ENCODE measurements around the gene GJB2.
"Not testable (repeated sequence)": the region's sequence is repeated elsewhere in the genome, so short reads cannot be mapped to it uniquely, and the experiment has no call there.

Gene GJB2

DNA sequence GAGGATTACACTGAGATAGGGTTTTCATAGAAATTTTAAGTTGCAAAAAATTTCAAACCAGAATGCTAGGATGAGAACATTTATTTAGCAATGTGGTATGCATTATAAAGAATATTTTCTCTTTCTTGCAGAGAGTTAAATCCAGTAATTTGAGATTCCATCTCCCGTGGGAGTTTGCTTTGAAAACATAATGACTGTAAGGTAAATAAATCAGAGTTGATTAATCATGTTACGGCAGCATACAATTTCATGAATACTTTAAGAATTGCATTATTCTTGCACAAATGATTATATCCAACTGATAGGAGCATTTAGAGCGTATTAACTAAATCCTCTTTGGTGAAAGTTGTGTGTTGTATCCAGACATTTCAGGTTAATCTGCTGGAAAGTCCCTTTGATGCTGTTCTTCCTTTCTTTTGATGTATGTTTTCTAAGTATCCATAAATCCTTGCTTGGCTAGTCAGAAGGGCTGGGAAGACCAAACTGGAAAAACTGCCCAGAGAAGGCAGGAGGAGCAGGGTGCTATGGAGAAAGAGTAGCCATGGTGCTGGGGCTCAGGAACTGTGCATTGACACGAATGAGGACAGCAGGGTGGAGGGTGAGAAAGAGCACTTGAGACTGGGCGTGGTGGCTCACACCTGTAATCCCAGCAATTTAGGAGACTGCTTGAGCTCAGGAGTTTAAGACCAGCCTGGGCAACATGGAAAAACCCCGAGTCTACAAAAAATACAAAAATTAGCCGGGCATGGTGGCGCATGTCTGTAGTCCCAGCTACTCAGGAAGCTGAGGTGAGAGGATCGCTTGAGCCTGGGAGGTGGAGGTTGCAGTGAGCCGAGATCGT, 27.1 kb downstream of the GJB2 start:
- no peak for DNase-seq

DNA sequence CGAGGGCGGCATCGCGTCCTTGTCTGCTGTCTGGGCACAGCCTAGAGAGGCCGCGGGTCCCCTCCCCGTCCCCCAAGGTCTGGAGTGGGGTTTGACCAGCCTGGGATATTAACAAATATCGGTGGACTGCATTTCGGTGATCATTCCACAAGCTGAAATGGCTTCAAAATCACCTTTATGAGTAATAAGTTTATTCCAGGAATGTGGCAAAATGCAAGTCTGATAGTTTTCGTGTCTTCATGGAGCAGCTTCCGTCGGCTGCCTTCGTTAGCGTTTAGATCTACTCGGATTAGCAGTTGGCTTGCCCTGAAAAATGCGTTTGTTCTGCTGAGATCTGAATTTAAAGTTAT, 30.8 kb downstream of the GJB2 start:
- no peak for DNase-seq

DNA sequence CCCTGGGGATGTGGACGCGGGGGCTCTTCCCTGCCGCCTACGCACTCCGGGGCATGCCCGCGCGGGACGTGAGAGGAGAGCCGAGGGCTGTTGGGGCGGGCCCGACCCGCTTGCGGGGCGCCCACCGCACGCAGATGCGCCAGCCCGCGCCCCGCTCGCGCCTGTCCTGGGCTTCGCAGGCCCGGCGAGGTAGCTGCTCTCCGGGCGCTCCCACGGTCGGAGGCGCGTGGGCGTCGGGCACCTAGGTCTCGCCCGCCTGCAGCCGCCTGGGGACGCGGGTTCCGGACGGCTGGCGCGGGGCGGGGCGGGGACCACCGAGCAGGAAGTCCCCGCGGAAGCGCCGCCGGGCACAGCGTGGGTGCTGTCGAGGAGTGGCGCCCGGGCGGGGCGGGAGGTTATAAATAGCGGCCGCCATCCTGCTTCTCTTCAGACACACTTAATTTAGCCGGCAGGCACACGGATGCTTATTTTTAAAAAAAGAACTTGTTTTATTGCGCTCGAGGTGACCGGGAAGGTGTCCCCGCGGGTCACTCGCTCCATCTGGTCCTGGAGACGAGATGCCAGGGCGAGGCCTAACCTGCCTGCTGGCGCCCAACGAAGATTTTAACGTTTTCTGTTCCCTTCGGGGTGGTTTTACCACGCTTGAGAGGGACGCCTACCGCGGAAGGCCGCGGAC, 31.3 kb downstream of the GJB2 start:
- DNase-seq = peak; percentile 40

DNA sequence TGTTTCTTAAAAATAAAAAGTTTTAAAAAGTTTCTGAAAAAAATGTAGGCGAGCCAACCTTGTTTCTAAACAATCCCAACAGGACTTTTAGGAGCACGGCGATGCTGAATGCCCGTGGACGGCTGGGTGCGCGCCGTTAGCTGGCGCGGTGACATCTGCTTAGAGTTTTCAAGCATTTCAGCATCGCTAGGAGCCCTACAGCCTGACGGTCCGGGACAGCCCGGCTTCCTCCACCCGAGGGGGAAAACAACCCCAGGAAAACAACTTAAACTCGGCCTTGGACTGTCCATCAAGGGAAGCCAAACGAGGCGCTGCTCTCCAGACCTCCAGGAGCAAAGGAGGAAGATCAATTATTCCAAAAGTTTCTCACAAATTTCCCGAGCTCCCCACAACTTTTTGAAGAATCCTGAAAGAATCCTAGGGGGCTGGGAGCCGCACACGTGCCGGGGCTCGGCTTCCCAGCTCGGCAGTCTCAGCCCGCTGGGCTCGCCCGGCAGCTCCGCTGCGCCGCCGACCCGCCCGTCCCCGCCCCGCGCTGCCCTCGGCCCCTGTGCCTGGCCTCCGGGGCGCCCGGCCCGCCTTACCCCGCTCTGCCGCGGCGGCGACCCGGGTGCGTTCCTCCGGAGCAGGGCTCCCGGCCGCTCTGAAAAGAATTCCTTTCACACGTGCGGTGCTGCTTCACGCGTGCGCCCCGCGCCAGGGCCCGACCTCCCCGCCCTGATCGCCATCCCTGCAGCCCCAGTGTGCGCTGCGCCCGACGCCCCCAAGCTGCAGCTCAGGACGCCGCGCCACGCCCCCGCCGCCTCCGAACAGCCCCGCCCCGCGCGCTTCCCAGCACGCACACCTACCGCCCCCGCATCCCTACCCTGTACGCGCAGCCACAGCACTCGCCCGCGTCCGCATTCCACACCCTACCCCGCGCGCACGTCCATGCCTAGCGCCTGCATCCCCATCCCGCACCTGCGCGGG, 32.1 kb downstream of the GJB2 start, which contains the start of gene GJA3:
Gene GJA3 (minus strand): TSS at position 747 of the 969 bp plus-strand sequence. CDS start 17,764 bp downstream, outside the sequence.
- peak; percentile 26 for DNase-seq

DNA sequence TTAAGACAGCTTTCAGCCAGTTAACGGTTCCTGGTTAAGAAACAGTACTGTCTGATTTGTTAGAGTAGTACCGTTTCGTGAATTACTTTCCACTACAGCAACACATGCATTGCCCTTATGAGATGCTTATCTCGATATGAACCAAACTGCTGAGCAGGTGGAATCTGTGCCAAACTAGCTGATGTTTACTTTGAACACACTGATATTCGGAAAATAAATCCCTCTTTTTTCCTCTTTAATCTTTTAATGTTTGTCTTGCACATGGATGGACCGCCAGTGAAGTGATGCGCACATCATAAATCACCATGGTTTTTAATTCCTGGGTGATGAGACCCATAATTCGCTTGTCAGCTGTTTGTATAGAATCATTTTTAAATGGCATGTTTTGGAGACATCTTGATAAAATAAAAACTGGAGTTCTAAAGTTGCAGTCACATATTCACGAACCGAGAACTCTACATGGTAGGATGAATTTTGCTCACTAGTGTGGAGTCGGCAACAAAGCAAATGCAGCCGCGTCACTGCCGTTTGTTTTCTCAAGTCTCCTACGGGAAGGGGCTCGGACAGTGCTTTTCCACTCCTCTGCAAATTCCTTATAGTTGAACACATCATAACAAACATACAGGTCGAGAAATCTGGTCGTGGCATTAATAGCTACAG, 33.0 kb downstream of the GJB2 start:
- DNase-seq = no peak

DNA sequence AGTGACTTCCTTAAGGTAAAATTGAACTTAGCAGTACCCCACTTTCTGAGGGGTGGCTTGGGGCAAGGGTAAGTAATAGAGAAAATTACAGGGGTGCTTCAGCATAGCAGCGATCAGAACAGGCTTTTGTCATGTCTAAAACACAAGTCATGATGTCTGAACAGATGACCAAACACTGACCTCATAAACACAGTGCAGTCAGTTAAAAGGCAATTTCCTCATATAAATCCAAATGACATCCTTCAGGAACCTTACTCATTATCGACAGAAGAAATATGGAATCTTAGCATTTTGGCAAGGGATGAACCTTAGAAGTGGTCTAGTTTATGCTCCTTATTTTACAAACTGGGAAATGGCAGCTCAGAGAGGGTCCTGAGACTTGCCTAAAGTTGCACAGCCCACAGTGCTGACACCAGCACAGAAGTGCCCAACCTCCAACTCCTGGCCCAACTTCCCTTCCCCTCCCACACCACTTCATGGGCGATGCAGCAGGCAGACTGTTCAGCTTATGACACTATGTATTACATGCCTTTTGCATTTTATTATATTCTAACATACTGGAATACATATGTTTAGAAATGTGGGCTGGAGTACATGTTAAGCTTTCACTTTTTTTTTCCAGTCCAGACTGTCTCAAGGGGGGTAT, 35.5 kb downstream of the GJB2 start:
- DNase-seq = no peak

DNA sequence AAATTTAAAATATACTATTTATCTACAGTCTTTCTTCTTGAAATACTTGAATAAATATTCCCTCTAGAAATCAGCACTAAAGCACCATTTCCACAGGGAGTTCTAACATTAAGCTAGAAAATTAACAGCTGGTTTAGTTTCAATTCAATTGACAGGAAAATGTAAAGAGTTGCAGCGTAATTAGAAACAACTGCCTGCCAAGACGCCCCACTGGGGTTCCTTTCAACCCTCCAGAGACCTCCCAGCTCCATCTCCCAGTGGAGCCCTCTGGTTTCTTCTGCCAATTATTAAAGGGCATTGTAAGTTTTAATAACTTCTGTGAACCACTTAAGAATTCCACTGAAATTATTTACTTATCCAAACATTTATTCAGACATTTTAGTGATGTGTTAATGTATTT, 36.0 kb downstream of the GJB2 start:
- DNase-seq = no peak

DNA sequence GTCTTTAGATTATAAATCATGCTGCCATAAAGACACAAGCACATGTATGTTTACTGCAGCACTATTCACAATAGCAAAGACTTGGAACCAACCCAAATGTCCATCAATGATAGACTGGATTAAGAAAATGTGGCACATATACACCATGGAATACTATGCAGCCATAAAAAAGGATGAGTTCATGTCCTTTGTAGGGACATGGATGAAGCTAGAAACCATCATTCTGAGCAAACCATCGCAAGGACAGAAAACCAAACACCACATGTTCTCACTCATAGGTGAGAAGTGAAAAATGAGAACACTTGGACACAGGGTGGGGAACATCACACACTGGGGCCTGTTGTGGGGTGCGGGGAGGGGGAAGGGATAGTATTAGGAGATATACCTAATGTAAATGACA, 39.4 kb downstream of the GJB2 start:
- not testable (repeated sequence) for DNase-seq

DNA sequence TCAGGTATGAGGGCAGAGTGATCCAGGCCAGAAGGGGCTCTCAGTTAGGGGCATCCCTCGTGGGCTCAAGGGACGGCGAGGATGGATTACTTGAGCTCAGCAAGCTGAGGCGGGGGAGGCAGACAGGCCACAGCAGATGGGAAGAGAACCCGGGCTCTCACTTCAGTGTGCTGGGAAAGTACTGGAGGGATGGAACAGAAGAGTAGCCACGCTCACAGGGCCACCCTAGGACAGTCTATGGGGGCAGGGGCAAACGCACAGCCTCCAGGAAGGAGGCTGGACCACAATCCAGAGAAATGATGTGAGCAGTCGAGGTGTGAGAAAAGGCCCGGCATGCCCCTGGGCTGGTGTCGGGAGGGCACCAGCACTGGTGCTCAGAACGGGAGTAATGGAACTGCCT, 41.1 kb downstream of the GJB2 start:
- no peak for DNase-seq

DNA sequence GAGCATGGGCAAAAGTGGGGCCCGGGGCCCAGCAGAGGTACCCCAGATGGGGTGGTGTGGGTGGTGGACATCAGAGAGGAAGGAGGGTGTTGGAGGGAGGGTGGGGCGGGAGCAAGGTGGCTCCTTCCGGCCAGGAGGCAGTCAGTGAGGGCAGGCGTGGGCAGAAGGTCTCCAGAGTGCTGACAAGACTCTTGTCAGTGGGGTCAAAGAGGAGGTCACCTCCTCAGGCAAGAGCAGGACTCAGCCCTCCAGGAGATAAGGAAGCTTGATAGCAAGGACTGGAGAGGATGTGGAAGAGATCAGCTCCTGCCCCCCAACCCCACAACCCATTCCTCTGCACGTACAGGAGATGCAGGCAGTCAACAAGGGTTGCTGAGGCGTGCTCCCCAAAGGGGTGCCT, 41.7 kb downstream of the GJB2 start:
- DNase-seq = no peak

DNA sequence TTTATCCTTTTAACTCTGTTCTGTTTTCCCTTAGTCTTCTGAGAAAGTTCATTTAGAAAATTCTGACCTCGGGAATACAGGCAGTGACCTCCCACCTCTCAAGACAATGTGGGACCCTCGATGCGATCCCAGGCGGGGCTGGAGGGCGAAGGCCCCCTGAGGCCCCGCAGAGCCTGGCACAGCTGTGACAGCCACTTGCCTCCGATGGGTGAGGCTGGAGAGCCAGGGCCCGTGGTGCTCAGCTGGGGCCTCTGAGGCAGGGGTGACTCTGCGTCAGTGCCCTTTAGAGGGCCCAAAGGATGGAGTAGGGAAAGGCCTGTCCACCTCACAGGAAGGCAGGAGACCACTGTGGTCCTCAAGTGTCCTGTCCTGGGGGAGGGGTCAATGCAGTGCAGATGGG, 42.2 kb downstream of the GJB2 start:
- DNase-seq = no peak

DNA sequence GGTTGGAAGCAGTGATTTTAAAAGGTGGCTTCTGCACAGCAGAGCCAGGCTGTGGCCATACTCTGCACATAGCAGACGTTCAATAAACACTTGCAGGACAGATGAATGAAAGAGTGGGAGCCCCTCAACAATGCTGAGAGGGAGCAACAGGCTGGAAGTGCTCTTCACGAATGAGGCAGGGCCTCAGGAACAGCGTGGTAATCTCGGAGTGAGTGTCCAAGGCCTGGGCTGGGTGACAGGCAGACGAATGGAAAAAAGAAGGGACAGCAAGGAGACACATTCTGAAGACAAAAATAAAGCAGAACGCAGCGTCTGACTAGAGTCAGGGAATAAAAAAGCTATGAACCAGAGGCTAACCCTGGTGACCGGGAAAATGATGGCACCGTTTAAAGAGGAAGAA, 43.0 kb downstream of the GJB2 start:
- no peak for DNase-seq

DNA sequence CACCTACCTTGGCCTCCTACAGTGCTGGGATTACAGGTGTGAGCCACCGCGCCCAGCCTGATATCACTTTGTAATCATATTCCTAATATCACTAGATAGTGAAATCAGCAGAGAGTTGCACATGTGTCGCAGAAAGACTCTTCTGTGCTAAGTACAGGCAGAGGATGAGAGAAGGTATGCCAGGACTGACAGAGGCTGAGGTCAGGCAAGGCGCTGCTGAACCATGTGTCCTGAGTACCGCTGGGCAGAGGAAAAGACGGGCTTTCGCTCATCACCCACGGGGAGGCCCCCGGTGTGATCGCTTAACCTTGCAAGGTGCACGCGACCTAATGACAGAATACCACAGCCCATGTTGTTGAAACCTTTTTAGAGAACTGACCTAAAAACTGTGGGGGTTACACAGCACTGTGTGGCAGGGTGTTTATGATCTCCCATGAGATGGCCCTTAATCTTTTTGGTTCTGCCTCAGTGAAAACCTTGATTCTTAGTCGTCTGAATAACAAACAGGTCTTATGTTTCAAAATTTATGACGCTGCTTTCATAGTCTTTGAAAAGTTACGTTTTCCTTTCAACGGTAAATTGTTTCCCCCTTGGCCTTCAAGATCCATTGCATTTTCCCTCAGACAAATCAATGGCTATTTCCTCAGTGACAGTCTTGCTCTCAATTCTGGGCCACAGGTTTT, 44.1 kb downstream of the GJB2 start:
- no peak for DNase-seq

DNA sequence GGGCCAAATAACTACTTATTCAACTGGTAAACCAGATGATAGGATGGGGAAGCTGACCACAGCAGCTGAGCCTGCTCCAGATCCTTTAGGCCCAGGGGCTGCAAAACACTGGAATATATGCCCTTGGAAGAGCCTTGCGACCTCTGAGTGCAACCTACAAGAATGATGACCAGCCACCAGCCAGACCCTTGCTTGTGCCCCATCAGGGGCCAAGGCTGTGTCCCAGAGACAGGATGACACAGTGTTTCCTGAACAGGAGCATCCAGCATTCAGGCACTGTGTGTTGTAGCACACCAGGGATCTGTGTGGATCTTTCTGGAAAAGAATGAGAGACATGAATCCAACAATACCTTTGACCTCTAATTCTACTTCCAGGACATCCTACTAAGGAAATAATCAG, 46.4 kb downstream of the GJB2 start:
- no peak for DNase-seq

DNA sequence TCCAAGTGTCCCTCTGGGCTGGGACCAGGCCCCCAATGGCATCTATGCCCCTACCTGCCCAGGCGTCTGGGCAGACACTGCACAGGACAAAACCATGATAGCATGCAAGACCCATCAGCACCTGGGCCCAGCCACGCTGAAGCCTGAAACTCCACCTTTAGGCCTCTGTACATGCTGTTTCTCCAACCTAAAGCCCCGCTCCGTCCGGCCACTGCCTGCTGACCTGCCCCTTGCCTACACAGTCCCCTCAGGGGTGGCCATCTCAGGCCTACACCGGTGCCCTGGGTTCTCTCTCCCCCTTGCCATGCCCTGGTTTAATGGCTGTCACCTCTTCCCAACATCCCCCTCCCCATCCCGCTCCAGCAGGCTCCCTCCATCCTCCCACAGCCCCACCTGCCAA, 47.2 kb downstream of the GJB2 start:
- no peak for DNase-seq

DNA sequence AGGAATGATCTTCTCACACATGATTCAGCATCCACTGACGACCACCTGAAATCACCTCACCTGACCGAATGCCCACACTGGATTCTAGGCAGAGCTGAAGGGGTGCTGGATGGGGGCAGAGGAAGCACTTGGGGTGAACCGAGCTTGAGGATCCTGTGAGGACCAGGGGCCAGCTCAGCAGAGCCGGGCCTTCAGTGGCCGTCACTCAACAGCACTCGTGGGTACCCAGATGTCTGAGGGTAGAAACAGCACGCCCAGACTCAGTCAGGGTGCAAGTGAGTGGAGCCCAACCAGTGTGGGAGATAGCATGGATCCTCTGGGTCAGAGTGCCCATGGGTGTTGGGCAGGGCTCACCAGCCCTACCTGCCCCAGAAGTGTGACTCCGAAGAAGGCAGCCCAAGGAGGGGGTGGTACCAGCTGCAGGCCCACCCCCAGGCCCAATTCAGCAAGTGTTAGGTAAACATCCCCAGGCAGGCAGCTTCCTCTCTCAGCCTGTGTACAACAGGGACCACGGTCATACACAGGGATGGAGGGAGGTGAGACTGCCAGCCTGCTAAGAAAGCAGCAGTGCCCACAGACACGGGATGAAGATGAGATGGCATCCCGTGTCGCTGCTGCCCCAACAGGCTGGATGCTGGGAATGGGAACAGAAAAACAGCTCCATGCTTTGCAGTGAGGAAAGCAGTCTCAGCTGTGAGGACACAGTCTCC, 48.4 kb downstream of the GJB2 start:
- no peak for DNase-seq

DNA sequence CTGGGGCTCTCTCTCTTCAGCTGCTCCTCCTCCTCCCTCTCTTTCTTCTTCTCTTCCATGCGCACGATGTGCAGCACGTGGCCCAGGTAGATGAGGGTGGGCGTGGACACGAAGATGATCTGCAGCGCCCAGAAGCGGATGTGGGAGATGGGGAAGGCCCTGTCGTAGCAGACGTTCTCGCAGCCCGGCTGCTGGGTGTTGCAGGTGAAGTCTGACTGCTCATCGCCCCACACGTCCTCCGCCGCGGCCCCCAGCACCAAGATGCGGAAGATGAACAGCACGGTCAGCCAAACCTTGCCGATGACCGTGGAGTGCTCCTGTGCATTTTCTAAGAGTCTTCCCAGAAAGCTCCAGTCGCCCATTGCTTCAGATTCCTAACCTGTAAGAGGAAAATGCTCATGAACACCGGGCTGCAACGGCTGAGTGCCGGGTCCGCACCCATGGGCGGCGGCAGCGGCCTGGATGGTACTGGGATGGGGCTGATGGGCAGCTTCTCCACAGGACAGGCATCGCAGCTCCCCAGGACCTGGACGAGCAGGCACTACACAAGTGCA, 49.7 kb downstream of the GJB2 start:
- DNase-seq = no peak

DNA sequence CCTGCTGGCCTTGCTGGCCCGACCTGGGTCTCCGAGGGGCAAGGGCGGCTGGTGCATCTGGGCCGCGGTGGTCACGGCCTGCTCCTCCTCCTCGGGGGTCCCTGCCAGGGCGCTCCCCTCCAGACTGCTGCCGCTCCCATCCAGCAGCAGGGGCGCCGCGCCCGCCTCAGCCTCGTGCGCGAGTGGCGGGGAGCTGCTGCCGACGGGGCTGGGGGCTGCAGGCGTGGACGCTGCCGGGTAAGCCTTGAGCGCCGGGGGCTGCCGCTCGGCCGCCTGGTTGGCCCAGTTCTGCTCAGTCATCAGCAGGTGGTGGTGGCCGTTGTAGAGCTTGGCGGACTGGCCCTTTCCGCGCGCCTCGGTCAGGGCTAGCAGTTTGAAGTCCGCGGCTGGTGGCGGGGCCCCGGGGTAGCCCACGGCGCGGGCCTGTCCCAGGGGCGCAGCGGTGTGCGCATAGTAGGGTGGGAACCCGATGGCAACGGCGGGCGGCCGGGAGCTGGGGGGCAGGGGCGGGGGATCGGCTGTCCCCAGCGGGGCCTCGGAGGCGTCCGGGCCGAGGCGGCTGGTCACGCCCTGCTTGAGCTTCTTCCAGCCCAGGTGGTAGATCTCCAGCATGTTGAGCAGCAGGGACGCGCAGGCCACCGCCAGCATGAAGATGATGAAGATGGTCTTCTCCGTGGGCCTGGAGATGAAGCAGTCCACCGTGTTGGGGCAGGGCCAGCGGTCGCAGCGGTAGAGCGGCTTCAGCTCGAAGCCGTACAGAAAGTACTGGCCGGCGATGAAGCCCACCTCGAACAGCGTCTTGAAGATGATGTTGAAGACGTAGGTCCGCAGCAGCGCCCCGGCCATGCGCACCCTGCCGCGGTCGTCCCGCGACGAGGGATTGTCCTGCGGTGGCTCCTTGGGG, 50.5 kb downstream of the GJB2 start:
- DNase-seq = no peak

DNA sequence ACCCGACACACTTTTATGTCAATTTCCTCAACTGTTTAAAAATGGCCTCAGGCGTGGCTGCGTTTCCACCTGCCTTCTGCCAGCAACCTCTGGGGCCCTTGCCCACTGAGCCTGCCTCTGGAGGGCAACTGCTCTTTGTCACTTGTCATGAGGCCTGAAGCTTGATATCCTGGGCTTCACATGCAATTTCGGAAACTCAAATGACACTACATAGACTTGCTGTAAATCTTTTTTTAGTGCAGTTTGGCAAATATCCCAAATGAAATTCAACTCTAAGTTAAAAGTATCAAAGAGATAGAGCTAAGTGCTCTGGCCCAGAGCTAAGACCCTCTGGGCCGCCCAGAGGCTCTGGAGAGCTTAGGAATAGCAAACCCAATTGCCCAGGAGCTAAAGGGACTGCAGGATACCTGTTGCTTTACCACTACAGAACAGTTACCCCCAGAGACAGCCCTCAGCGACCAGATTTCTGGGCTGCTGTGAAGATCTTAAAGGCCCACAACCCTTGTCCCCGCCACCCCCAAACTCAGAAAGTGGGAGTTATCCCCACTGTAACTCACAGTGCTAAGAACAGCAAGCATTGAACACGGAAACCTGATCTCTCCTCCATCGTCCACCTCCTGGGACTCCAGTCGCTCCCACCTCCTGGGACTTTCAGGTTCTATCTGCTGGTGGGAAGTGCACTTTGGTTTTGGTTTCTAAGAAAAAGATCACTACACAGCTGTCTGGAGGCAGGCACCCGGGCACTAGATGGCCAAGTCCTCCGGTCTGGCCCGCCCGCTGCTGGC, 51.3 kb downstream of the GJB2 start:
- no peak for DNase-seq

Data from CD4-positive, alpha-beta T cell treated with Interleukin-4 for 4 hours (primary cell).